Type B pancreatic cell (in vitro differentiated cells): Measurements from ENCODE around the gene RORC. TPM values are rescaled to one million over a fixed set of nuclear protein-coding genes. Genes with fewer than 3 reads are reported as not detected.

ENCODE experiments used
- DNase-seq: peaks from one replicate; pipeline ENCODE4 v3.0.0; 2021; ENCODE audit warnings: mixed read lengths; ENCODE audit not compliant: unreplicated experiment; ENCODE audit errors: extremely low spot score
- H3K27ac Mint-ChIP-seq: 2 replicates; pipeline ENCODE4 v1.8.0; 2021; ENCODE audit warnings: mild to moderate bottlenecking, mixed read lengths
- H3K27me3 Mint-ChIP-seq: 2 replicates; pipeline ENCODE4 v1.8.0; 2021; ENCODE audit warnings: mixed read lengths
- H3K36me3 Mint-ChIP-seq: 2 replicates; pipeline ENCODE4 v1.8.0; 2021; ENCODE audit warnings: mixed read lengths
- H3K4me1 Mint-ChIP-seq: one replicate; pipeline ENCODE4 v1.8.0; 2021; ENCODE audit warnings: mixed read lengths; ENCODE audit not compliant: unreplicated experiment
- H3K4me3 Mint-ChIP-seq: 2 replicates; pipeline ENCODE4 v1.8.0; 2021; ENCODE audit warnings: mild to moderate bottlenecking, mixed read lengths
- H3K9me3 Mint-ChIP-seq: 2 replicates; pipeline ENCODE4 v1.8.0; 2021; ENCODE audit warnings: mixed read lengths
- CTCF ChIP-seq: fragments of 200-600 bp; sonication (generic); conservative IDR thresholded peaks from 2 replicates; pipeline ENCODE4 v1.5.0; 2021; ENCODE audit warnings: antibody characterized with exemption, mild to moderate bottlenecking
- total RNA-seq: library from RNA; stranded (reverse); gene quantifications from 2 replicates; pipeline ENCODE4 v1.2.1, GENCODE V29; 2021; ENCODE audit warnings: low replicate concordance

RORC gene
- total RNA-seq, 1 donor from 2014 or later: not detected

DNA sequence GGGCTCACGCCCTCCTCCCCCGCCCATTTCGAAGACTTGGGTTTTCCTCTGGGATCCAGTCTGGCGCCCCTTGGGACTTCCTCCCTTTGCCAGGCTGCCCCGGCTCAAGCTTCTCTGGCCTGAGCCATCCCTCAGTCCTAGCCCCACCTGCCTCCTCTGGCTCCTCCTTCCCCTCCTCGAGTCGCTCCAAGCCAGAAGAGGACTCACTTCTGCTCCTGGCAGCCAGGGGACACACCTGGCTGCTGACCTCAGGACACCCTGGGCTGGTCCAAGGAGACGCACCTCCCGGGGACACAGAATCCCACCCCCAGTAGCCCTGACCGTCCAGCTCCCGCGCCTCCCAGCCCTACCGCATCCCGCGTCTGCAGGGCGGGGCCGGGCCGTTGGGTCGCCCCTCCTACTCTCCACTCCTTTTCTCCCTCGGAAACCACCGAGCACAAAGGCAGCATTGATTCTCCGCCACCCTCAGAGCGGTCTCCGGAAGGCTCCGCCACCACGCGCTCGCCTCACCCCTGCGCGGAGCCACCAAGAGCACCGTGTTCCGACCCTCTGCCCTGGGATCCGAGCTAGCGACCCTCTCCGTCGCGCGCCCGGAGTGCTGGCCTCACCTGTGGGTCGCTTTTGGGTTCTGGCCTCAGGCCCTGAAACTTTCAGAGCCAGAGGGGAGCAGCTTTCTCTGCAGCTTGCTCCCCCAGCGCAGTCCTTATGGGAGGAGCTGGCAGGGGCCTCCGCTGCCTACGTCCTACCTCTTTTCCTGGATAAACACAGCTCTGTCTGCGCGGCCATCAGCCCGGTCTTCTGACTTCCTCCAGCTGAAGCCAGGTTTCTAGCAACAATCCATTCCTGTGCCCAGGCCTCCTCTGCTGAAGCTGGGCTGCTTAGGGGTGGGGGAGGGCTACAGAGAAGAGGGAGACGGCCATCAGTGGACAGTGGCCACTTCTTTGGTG lies 8.1 kb upstream of the RORC start, which contains the start of gene C2CD4D:
C2CD4D (minus strand) TSS at position 364 of the 947 bp plus-strand sequence. CDS start 831 bp downstream, outside the sequence.
- Mint-ChIP-seq H3K4me3 (peak within 1 kb of the TSS; percentile 88), H3K27ac (peak within 1 kb of the TSS; percentile 92), H3K36me3 (peaks cover 8% of the 10 kb centered on the region), H3K4me1 (peaks cover 13% of the 10 kb centered on the region), H3K9me3 (no peaks in the 10 kb centered on the region), H3K27me3 (peaks cover 70% of the 10 kb centered on the region)
- no peak for DNase-seq
- no peak for TF ChIP-seq CTCF

DNA sequence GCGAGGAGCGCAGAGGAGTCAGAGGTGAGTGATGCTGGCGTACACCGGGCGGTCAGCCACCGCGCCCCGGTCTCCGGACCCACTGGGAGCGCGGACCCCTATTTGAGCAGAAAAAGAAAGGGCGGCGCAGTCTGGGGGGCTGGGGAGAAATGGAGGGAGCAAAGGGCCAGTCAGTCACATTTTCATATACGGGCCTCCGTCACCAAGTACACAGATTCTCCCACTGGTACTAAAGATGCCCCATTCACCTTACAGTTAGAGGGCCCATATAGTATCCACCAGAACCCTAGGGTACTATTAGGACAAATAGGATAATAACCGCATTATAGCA lies 7.4 kb upstream of the RORC start:
- H3K9me3 Mint-ChIP-seq: no peaks in the 10 kb centered on the region
- peak overlapping the region; percentile 88 for H3K4me3 Mint-ChIP-seq
- no peak for TF ChIP-seq CTCF
- no peak for DNase-seq
- no peak overlapping the region for H3K27ac Mint-ChIP-seq
- H3K27me3 Mint-ChIP-seq: peaks cover 66% of the 10 kb centered on the region
- H3K4me1 Mint-ChIP-seq: peaks cover 13% of the 10 kb centered on the region
- peaks cover 8% of the 10 kb centered on the region for H3K36me3 Mint-ChIP-seq

- no peaks in the 10 kb centered on the region for H3K9me3 Mint-ChIP-seq
- no peak for DNase-seq
- no peak for TF ChIP-seq CTCF
- peaks cover 8% of the 10 kb centered on the region for H3K36me3 Mint-ChIP-seq
- peaks cover 13% of the 10 kb centered on the region for H3K4me1 Mint-ChIP-seq
- peak overlapping the region; percentile 88 for H3K4me3 Mint-ChIP-seq
- H3K27me3 Mint-ChIP-seq: peaks cover 66% of the 10 kb centered on the region
- H3K27ac Mint-ChIP-seq: no peak overlapping the region
Observed at GRCh38 chr1:151838222-151839081, 6.8 kb upstream of the RORC start.

GRCh38 chr1:151837884-151838221 lies 6.3 kb upstream of the RORC start:
- H3K27ac Mint-ChIP-seq: peak overlapping the region; percentile 92
- H3K4me1 Mint-ChIP-seq: peaks cover 13% of the 10 kb centered on the region
- no peak for TF ChIP-seq CTCF
- no peaks in the 10 kb centered on the region for H3K9me3 Mint-ChIP-seq
- peak overlapping the region; percentile 81 for H3K4me3 Mint-ChIP-seq
- DNase-seq: no peak
- H3K27me3 Mint-ChIP-seq: peaks cover 61% of the 10 kb centered on the region
- peaks cover 8% of the 10 kb centered on the region for H3K36me3 Mint-ChIP-seq

DNA sequence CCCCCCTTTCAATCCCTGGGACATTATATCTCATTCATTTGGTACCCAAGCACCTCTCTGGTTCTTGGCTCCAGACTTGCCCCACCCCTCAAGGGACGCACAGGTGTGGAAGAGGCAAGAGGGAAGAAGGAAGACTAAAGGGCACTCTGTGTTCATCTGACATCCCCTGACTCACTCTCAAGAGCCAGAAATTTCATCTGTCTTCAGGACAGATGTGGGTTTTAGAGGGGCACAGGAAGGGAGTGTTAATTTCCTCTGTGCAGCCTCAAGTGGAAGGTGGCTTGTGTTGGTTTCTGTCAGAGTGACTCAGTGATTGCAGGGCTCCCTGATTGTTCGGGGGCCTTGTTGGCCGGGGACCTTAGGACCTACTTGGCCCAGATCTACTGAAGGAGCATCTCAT lies 5.6 kb upstream of the RORC start:
- no peak for DNase-seq
- Mint-ChIP-seq H3K27ac (peak overlapping the region; percentile 92), H3K27me3 (peaks cover 58% of the 10 kb centered on the region)

More for the DNA sequence above, 5.6 kb upstream of the RORC start:
- Mint-ChIP-seq H3K4me1 (peaks cover 13% of the 10 kb centered on the region), H3K36me3 (peaks cover 8% of the 10 kb centered on the region), H3K4me3 (peak overlapping the region; percentile 67), H3K9me3 (no peaks in the 10 kb centered on the region)
- TF ChIP-seq CTCF: no peak
